IMR-90 (cell line): ENCODE results near the gene ZNF750. TPM values are rescaled to one million over a fixed set of nuclear protein-coding genes. Genes with fewer than 3 reads are reported as not detected.

ENCODE experiments used
- ATAC-seq: fragments of 200-7000 bp; cut with Tn5 transposase; 2 replicates; pipeline ENCODE4 v1.9.1; 2020; ENCODE audit warnings: low read depth, mild to moderate bottlenecking, moderate library complexity
- BruUV-seq: library from RNA; stranded (reverse); fragments of 400-500 nt; replicated peaks from 2 replicates; lab custom pipeline; 2021; lab: Mats Ljungman, UMichigan
- CTCF ChIA-PET: fragments of 300-600 bp; formaldehyde crosslinking; extraction: SDS; loops from one replicate; lab custom pipeline; 2021; ENCODE audit warnings: antibody characterized with exemption; lab: Yijun Ruan, JAX
- POLR2A ChIA-PET: fragments of 300-600 bp; sonication (Branson Sonifier 250); formaldehyde crosslinking; loops from one replicate; lab custom pipeline; 2022; ENCODE audit warnings: antibody characterized with exemption; ENCODE audit not compliant: unreplicated experiment; lab: Charles Lee
- DNase-seq: peaks from one replicate; pipeline ENCODE4 v3.0.0; 2013
- H2AFZ ChIP-seq: replicated peaks from 2 replicates; pipeline ENCODE3; 2013; ENCODE audit warnings: low read length, mild to moderate bottlenecking; ENCODE audit not compliant: poor library complexity
- H2AK5ac ChIP-seq: 2 replicates; pipeline ENCODE4 v1.6.1; 2013; ENCODE audit warnings: low read depth, low read length, inconsistent platforms
- H2AK9ac ChIP-seq: replicated peaks from 2 replicates; pipeline ENCODE3; 2013; ENCODE audit warnings: mild to moderate bottlenecking, low read depth, low read length, moderate library complexity; ENCODE audit not compliant: poor library complexity
- H2BK120ac ChIP-seq: 2 replicates; pipeline ENCODE4 v1.6.1; 2013; ENCODE audit warnings: low read depth, low read length, inconsistent platforms
- H2BK15ac ChIP-seq: 3 replicates; pipeline ENCODE4 v1.6.1; 2013; ENCODE audit warnings: low read depth, low read length, inconsistent platforms
- H2BK20ac ChIP-seq: 2 replicates; pipeline ENCODE4 v1.6.1; 2013; ENCODE audit warnings: low read depth, mild to moderate bottlenecking, inconsistent platforms, low read length, moderate library complexity
- H2BK5ac ChIP-seq: 2 replicates; pipeline ENCODE4 v1.6.1; 2013; ENCODE audit warnings: mild to moderate bottlenecking, low read depth, low read length, inconsistent platforms; ENCODE audit not compliant: poor library complexity, severe bottlenecking
- H3K14ac ChIP-seq: replicated peaks from 2 replicates; pipeline ENCODE4 v1.6.1; 2013; ENCODE audit warnings: low read depth, low read length, inconsistent platforms
- H3K18ac ChIP-seq: 2 replicates; pipeline ENCODE4 v1.6.1; 2013; ENCODE audit warnings: low read depth, low read length, control low read depth
- H3K23ac ChIP-seq: 2 replicates; pipeline ENCODE4 v1.6.1; 2013; ENCODE audit warnings: low read depth, low read length, inconsistent platforms
- H3K27ac ChIP-seq: 2 replicates; pipeline ENCODE4 v1.5.1; 2013; ENCODE audit warnings: mild to moderate bottlenecking, control low read depth, low read length; ENCODE audit not compliant: insufficient read depth
- H3K27me3 ChIP-seq: 2 replicates; pipeline ENCODE4 v1.6.1; 2013; ENCODE audit warnings: low read length; ENCODE audit not compliant: control insufficient read depth, insufficient read depth
- H3K36me3 ChIP-seq: 2 replicates; pipeline ENCODE4 v1.6.1; 2013; ENCODE audit warnings: low read length, mixed read lengths; ENCODE audit not compliant: control insufficient read depth, insufficient read depth
- H3K4ac ChIP-seq: 2 replicates; pipeline ENCODE4 v1.6.1; 2013; ENCODE audit warnings: low read depth, low read length, inconsistent platforms
- H3K4me1 ChIP-seq: 2 replicates; pipeline ENCODE4 v1.6.1; 2013; ENCODE audit warnings: low read length, mixed read lengths; ENCODE audit not compliant: control insufficient read depth, insufficient read depth
- H3K4me2 ChIP-seq: 2 replicates; pipeline ENCODE4 v1.6.1; 2013; ENCODE audit warnings: low read depth, mild to moderate bottlenecking, control low read depth, low read length, moderate library complexity
- H3K4me3 ChIP-seq: 2 replicates; pipeline ENCODE4 v1.5.1; 2013; ENCODE audit warnings: low read depth, mild to moderate bottlenecking, control low read depth, low read length, moderate library complexity; ENCODE audit not compliant: insufficient read depth
- H3K56ac ChIP-seq: 2 replicates; pipeline ENCODE4 v1.6.1; 2013; ENCODE audit warnings: low read length, inconsistent platforms; ENCODE audit not compliant: insufficient read depth; ENCODE audit errors: extremely low read depth
- H3K79me1 ChIP-seq, 2 experiments: 2 replicates each; pipeline ENCODE4 v1.6.1; 2013; ENCODE audit warnings: low read length in 2 of 2, inconsistent platforms in 1 of 2, low read depth in 1 of 2
- H3K9ac ChIP-seq: 2 replicates; pipeline ENCODE4 v1.6.1; 2013; ENCODE audit warnings: low read depth, low read length, control low read depth
- H3K9me1 ChIP-seq: 2 replicates; pipeline ENCODE4 v1.6.1; 2013; ENCODE audit warnings: low read length, inconsistent platforms; ENCODE audit not compliant: insufficient read depth
- H3K9me3 ChIP-seq: 2 replicates; pipeline ENCODE4 v1.6.1; 2013; ENCODE audit warnings: low read length; ENCODE audit not compliant: control insufficient read depth, insufficient read depth
- H4K20me1 ChIP-seq: 2 replicates; pipeline ENCODE4 v1.6.1; 2013; ENCODE audit warnings: low read length, inconsistent platforms; ENCODE audit not compliant: insufficient read depth
- H4K5ac ChIP-seq: 2 replicates; pipeline ENCODE4 v1.6.1; 2013; ENCODE audit warnings: mild to moderate bottlenecking, low read depth, low read length, control low read depth
- H4K8ac ChIP-seq, 2 experiments: 2 replicates each; pipeline ENCODE4 v1.6.1; 2013; ENCODE audit warnings: low read depth in 2 of 2, low read length in 2 of 2, control low read depth in 1 of 2, inconsistent platforms in 1 of 2
- H4K91ac ChIP-seq: 2 replicates; pipeline ENCODE4 v1.6.1; 2013; ENCODE audit warnings: low read depth, low read length, inconsistent platforms; ENCODE audit not compliant: insufficient read depth
- BHLHE40 ChIP-seq: fragments of 150-350 bp; IDR thresholded peaks from 2 replicates; pipeline ENCODE4 v1.6.1; 2016; ENCODE audit warnings: mild to moderate bottlenecking, low read depth, low read length
- CEBPB ChIP-seq: IDR thresholded peaks from 2 replicates; pipeline ENCODE4 v1.6.1; 2012; ENCODE audit warnings: low read depth, low read length, improper control_type of control experiment
- FOS ChIP-seq: fragments of 150-350 bp; IDR thresholded peaks from 2 replicates; pipeline ENCODE4 v1.6.1; 2016; ENCODE audit warnings: low read depth, low read length
- MAFK ChIP-seq: IDR thresholded peaks from 2 replicates; pipeline ENCODE4 v1.6.1; 2012; ENCODE audit warnings: low read depth, low read length, improper control_type of control experiment
- MAZ ChIP-seq: IDR thresholded peaks from 2 replicates; pipeline ENCODE4 v1.6.1; 2012; ENCODE audit warnings: low read depth, mild to moderate bottlenecking, low read length, improper control_type of control experiment, moderate library complexity, borderline replicate concordance
- MXI1 ChIP-seq: IDR thresholded peaks from 2 replicates; pipeline ENCODE4 v1.6.1; 2012; ENCODE audit warnings: low read depth, mild to moderate bottlenecking, low read length, moderate library complexity, borderline replicate concordance
- NFE2L2 ChIP-seq: fragments of 150-350 bp; IDR thresholded peaks from 2 replicates; pipeline ENCODE4 v1.6.1; 2016; ENCODE audit warnings: low read depth, mild to moderate bottlenecking, low read length
- RCOR1 ChIP-seq: IDR thresholded peaks from 2 replicates; pipeline ENCODE4 v1.6.1; 2012; ENCODE audit warnings: mild to moderate bottlenecking, low read length, improper control_type of control experiment; ENCODE audit not compliant: insufficient replicate concordance
- SMC3 ChIP-seq: fragments of 150-350 bp; IDR thresholded peaks from 2 replicates; pipeline ENCODE4 v1.6.1; 2016; ENCODE audit warnings: low read depth, mild to moderate bottlenecking, antibody characterized with exemption, low read length, moderate library complexity
- USF2 ChIP-seq: fragments of 150-350 bp; IDR thresholded peaks from 2 replicates; pipeline ENCODE4 v1.6.1; 2017; ENCODE audit warnings: mild to moderate bottlenecking, antibody characterized with exemption, low read length, low read depth
- WGBS, 2 experiments: methylation state at CpG; one replicate each; pipeline versions ENCODE4 v1.1.5 to v1.1.7; 2013; ENCODE audit warnings: missing lambda C conversion rate in 2 of 2; ENCODE audit not compliant: insufficient read length in 1 of 2; ENCODE audit errors: extremely low coverage in 2 of 2; 5-methylcytosine and 5-hydroxymethylcytosine counted together
- dilution Hi-C: fragments of 300-500 bp; cut with HindIII; formaldehyde crosslinking; loops from one replicate; pipeline ENCODE4 v1.14.3; 2018; ENCODE audit warnings: low sequenced_read_pairs; ENCODE audit not compliant: unreplicated experiment
- in situ Hi-C: fragments of 300-500 bp; cut with MboI; formaldehyde crosslinking; loops from 3 replicates; pipeline ENCODE4 v1.14.3; 2019; ENCODE audit warnings: low sequenced_read_pairs, inconsistent platforms, mixed read lengths
- intact Hi-C: fragments of 100-400 bp; cut with micrococcal nuclease; formaldehyde crosslinking; loops from 2 replicates; pipeline ENCODE4 v1.10.0; 2022
- polyA plus RNA-seq, 3 experiments: library from polyadenylated mRNA; depleted of rRNA; stranded (reverse); fragments of >200 nt; gene quantifications; 2 replicates each; pipeline ENCODE4 v1.2.3, GENCODE V29; 2012; ENCODE audit warnings: low replicate concordance in 1 of 3
- total RNA-seq: library from RNA; depleted of rRNA; stranded (reverse); fragments of >200 nt; gene quantifications from 2 replicates; pipeline ENCODE4 v1.2.3, GENCODE V29; 2012
- TF ChIP-seq, protein P1 (sequence below): conservative IDR thresholded peaks from 2 replicates; pipeline ENCODE4 v1.5.1; 2012; ENCODE audit warnings: mild to moderate bottlenecking, low read depth, low read length, improper control_type of control experiment
- TF ChIP-seq, protein P2 (sequence below): fragments of 150-350 bp; IDR thresholded peaks from 2 replicates; pipeline ENCODE4 v1.6.1; 2016; ENCODE audit warnings: low read depth, mild to moderate bottlenecking, low read length, moderate library complexity, borderline replicate concordance

The ZNF750 gene
- total and polyA plus RNA-seq, 2 of the 4 experiments (the other 2 are of a cell fraction), result not detected

DNA sequence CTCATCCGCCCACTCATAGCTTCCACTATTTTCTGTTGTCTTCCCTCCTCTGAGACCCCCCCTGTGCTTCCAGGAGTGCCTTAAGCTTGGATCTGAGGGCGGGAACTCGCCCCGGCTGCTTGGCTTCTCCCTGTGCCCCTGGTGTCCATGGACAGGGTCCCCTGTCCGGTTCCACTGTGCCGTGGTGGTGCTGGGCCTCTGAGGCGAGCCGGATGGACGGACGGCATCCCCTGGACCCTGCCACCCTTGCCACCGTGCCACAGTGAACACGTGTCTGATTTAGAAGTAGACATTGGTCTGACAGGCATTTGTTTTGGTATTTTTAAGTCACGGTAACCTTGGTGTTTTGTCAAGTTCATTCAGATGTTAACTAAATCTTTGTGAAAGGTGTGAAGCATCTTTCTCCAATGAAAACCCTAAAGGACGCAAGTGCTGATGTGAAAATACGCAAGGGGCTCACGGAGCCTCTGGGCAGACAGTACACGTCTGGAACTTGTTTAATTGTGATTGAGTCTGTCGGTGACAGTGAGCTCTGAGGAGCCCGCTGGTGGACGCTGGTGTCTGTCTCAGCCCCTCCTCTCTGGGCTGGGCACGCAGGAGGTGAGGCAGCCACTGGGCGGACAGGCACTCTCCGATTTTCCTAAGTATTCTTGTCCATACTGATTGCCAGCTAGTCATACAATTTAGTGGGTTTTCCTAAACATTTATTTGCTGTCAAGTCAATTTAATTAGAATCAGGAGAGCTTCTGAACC lies 26.3 kb downstream of the ZNF750 start (continued):
- no peak for TF ChIP-seq NFE2L2

DNA sequence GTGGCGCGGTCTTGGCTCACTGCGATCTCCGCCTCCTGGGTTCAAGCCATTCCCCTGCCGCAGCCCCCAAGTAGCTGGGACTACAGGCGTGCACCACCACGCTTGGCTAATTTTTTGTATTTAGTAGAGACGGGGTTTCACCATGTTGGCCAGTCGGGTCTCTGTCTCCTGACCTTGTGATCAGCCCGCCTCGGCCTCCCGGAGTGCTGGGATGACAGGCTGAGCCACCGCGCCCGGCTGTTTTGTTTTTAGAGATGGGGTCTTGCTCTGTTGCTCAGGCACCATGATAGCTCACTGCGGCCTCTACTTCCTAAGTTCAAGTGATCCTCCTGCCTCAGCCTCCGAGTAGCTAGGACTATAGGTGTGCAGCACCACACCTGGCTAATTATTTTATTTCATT lies 27.2 kb downstream of the ZNF750 start:
- Histone ChIP-seq H3K4me1 (no peaks in the 10 kb centered on the region), H3K4me3 (no peak overlapping the region), H2AK9ac (no peak overlapping the region), H2BK5ac (no peak overlapping the region), H3K27me3 (no peaks in the 10 kb centered on the region), H4K5ac (no peak overlapping the region), H4K20me1 (no peaks in the 10 kb centered on the region; the same call in 1 of the 2 replicates), H4K8ac (no peak overlapping the region), H3K36me3 (peaks cover 24% of the 10 kb centered on the region), H3K4ac (no peak overlapping the region), H3K56ac (no peak overlapping the region), H3K27ac (no peak overlapping the region), H2AFZ (no peak overlapping the region), H3K9me3 (no peaks in the 10 kb centered on the region), H3K23ac (no peak overlapping the region), H3K18ac (no peak overlapping the region), H4K91ac (no peak overlapping the region), H2BK20ac (no peak overlapping the region), H3K9me1 (0 out of 2 replicates have a peak, but pooled peaks cover 2% of the 10 kb centered on the region), H2BK15ac (no peak overlapping the region), H3K14ac (no peak overlapping the region), H3K9ac (no peak overlapping the region), H3K4me2 (no peak overlapping the region), H2BK120ac (no peak overlapping the region), H2AK5ac (no peak overlapping the region), H3K79me1 (peaks cover 0 to under 1% of the 10 kb centered on the region in 2 experiments; a peak in 2 of 4 replicates)
- ChIA-PET POLR2A (no interaction called here), CTCF (interaction anchor here (0.7 kb wide), 1 partner anchor 40 kb away, joined by 3 read pairs; no protein-coding TSS in a partner anchor)
- in situ Hi-C loops, result no loop called here
- ATAC-seq (no peak), DNase-seq (no peak)
- WGBS, 2 experiments, result 100% methylated on average over 2 of the region's 17 CpGs; no CpG with 5 or more reads in 1 of the 2 experiments
- intact Hi-C loops, result no loop called here
- no TSS peak for BruUV-seq
- dilution Hi-C loops, result no loop called here
- no peak for TF ChIP-seq MAZ
- TF ChIP-seq CEBPB, result no peak
- TF ChIP-seq FOS, result no peak
- TF ChIP-seq, protein P1, sequence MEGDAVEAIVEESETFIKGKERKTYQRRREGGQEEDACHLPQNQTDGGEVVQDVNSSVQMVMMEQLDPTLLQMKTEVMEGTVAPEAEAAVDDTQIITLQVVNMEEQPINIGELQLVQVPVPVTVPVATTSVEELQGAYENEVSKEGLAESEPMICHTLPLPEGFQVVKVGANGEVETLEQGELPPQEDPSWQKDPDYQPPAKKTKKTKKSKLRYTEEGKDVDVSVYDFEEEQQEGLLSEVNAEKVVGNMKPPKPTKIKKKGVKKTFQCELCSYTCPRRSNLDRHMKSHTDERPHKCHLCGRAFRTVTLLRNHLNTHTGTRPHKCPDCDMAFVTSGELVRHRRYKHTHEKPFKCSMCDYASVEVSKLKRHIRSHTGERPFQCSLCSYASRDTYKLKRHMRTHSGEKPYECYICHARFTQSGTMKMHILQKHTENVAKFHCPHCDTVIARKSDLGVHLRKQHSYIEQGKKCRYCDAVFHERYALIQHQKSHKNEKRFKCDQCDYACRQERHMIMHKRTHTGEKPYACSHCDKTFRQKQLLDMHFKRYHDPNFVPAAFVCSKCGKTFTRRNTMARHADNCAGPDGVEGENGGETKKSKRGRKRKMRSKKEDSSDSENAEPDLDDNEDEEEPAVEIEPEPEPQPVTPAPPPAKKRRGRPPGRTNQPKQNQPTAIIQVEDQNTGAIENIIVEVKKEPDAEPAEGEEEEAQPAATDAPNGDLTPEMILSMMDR, result no peak
- TF ChIP-seq MAFK, result no peak
- no peak for TF ChIP-seq RCOR1
- TF ChIP-seq NFE2L2, result no peak
- no peak for TF ChIP-seq MXI1
- no peak for TF ChIP-seq USF2
- no peak for TF ChIP-seq BHLHE40
- TF ChIP-seq SMC3, result no peak
- TF ChIP-seq, protein P2, sequence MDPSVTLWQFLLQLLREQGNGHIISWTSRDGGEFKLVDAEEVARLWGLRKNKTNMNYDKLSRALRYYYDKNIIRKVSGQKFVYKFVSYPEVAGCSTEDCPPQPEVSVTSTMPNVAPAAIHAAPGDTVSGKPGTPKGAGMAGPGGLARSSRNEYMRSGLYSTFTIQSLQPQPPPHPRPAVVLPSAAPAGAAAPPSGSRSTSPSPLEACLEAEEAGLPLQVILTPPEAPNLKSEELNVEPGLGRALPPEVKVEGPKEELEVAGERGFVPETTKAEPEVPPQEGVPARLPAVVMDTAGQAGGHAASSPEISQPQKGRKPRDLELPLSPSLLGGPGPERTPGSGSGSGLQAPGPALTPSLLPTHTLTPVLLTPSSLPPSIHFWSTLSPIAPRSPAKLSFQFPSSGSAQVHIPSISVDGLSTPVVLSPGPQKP, result no peak
